AG09309 (cell line): Measurements from ENCODE around the gene NACAD.

Experiments
- DNase-seq: peaks from one replicate; pipeline ENCODE4 v3.0.0-alpha.2; 2010; ENCODE audit warnings: low read depth
- H3K4me3 ChIP-seq: 2 replicates; pipeline ENCODE4 v1.5.1; 2011; ENCODE audit warnings: mild to moderate bottlenecking, low read depth, low read length, moderate library complexity; ENCODE audit not compliant: control insufficient read depth
- TF ChIP-seq, protein P1 (sequence below): IDR thresholded peaks from 2 replicates; pipeline ENCODE4 v1.5.1; 2011; ENCODE audit warnings: mild to moderate bottlenecking, low read depth, low read length, inconsistent platforms; ENCODE audit not compliant: insufficient read depth, control insufficient read depth; ENCODE audit errors: missing control alignments

The NACAD gene

DNA sequence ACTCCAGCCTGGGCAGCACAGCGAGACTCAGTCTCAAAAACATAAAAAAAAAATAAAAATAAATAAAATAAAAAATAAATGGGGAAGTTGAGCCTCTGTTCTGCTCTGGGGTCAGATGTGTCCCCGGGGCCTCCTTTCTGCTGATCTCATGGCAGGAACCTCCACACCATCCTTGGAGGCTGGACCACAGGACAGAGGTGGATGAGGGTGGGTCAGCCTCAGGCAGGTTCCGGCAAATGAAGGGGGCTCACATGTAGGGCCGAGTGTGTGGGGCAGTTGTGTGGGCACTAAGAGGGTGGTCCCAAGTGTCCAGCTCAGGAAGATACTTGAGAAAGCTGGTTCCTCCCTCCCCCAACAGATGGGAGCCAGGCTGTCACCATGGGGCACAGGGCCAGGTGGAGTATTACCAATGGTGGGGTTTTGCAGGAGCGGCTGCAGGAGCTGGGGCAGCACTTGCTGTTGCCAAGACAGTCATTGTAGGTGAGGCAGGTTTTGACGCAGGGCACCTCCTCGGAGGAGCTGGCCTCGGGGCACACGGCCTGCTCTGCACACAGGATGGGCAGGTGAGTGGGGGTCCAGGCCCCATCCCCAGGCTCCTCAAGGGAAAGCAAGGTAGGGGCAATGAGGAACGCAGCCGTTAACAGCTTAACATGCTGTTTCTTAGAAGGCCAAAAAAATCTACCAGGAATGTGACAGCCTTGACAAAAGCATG is 36.6 kb upstream of the NACAD start:
- TF ChIP-seq, protein P1, sequence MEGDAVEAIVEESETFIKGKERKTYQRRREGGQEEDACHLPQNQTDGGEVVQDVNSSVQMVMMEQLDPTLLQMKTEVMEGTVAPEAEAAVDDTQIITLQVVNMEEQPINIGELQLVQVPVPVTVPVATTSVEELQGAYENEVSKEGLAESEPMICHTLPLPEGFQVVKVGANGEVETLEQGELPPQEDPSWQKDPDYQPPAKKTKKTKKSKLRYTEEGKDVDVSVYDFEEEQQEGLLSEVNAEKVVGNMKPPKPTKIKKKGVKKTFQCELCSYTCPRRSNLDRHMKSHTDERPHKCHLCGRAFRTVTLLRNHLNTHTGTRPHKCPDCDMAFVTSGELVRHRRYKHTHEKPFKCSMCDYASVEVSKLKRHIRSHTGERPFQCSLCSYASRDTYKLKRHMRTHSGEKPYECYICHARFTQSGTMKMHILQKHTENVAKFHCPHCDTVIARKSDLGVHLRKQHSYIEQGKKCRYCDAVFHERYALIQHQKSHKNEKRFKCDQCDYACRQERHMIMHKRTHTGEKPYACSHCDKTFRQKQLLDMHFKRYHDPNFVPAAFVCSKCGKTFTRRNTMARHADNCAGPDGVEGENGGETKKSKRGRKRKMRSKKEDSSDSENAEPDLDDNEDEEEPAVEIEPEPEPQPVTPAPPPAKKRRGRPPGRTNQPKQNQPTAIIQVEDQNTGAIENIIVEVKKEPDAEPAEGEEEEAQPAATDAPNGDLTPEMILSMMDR = no peak
- no peak for DNase-seq
- H3K4me3 ChIP-seq = no peak overlapping the region

DNA sequence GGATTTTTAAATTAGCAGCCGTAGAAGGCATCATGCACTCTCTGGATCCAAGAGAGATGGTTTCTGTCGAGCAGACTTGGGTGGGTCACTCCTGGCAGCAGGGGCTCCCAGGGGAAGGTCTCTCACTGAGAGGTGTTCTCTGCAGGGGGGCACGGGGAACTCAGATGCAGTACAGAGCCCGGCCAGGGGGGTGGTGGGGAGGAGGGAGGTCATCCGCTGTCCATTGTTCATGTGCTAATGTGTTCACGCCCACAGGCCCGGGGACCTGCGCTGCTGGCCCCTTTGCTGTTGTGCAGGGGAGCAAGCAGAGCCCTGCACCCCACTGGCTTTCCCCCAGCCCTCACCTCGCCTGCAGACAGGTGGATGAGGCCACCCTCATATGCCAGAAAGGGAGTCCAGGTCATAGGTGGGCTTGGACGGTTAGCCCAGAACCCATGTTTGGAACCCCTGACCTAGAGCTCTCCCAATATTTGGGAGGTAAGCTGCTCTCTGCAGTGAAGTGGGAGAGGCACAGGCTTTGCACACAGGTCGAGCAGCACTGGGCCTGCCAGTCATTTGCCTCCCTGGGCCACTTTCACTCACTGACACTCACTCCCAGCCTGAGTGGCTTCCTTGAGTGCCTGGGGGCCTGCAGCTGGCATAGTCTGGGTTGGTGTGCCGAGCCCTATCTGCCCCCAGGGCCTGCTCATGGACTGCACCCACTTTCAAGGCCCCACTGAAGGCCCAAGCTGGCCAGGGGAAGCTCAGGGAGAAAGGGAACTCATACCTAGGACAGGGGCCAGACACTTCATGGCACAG is 35.3 kb upstream of the NACAD start:
- DNase-seq = no peak
- H3K4me3 ChIP-seq = no peak overlapping the region
- TF ChIP-seq, protein P1 = no peak

DNA sequence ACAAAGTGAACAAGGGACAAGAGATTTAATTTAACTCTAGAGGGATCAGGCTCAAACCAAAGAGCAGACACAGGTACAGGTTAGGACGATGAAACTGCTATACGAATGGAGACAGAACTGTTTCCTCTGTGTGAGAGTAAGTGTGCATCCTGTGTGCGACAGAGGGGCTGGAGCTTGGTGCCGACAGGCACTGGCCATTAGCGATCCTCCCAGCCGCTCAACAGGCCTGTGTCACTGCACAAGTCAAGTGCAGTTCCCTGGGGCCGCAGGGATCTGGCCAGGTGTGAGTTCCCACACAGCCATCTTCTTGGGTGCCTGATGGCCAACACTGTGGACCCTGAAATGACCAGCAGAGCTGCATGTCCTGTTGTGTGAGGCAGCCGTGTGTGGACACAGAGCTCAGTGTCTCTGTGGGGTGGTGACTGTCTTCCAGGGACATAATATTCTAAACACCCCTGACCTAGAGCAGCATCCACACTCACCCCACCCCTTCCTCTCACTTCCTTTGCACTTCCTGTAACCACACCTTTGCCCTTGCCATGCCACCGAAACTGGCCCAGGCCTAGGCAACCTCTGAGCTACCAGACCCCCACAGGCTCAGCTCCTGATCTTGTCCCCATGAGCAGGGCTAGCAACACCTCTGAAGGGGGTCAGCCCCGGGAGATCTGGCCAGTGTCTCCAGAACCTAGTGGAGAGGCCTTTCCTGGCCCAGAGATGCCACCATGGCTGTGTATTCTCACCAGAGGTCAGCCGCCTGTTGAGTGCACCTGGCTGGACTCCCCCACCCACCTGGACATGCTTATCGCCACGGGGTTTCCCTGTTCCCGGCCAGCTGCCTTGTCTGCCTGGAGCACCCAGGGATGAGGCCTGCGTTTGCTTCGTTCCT is 34.4 kb upstream of the NACAD start:
- H3K4me3 ChIP-seq = no peak overlapping the region
- TF ChIP-seq, protein P1 = no peak
- no peak for DNase-seq

DNA sequence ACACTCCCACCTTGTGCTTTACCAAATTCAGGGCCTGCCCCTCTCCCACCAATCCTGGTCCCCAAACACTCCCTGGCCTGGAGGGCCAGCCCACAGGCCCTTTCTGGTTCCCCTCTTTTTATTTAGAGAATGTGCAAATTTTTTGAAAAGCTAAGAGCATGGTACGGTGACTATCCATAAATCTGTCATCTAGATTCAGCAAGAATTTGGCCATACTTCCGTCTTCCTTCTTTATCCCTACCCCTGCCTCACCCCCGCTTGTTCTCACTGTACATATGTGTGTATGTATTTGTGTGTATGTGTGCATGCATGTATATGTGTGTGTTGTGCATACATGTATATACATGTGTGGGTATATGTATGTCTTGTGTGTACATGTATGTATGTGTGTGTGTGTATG is 30.8 kb upstream of the NACAD start:
- H3K4me3 ChIP-seq = no peak overlapping the region
- TF ChIP-seq, protein P1 = no peak
- no peak for DNase-seq

DNA sequence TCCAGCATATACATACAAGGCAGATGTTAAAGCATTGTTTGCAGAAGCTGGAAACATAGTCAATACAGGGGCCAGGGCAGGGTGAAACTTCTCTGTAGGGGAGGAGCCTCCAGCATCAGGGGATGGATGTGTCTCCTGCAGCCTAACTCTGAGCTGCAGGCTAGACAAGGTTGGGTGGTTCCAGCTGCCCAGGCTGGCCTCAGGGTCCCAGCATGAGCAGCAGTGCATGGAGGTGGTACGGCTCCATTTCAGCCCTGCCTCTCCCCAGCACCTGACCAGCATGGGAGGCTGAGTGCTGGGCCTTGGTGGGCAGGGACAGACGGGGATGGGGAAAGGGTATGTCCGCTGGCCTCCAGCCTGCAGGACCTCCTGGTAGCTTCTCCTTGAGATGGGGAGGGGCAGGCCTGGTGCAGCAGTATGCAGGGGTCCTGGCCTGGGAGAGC is 30.1 kb upstream of the NACAD start:
- no peak overlapping the region for H3K4me3 ChIP-seq
- TF ChIP-seq, protein P1 = no peak
- no peak for DNase-seq

DNA sequence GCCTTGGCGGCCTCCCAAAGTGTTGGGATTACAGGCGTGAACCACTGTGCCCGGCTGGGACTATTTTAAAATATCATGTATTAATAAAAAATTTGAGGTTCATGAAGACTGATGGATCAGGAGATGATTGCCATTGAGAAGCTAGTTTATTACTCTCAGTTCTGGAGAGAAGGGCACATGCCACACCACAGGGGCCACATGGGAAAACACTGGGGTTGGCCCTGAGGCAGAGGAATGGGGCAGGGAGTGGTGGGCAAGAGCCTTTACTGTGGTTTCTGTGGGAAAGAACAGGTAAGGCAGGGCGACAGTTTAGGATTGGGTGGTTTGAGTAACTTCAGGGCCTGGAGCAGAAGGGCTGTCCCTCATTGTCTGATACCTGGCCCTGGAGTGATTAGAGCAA is 29.5 kb upstream of the NACAD start:
- TF ChIP-seq, protein P1 = no peak
- H3K4me3 ChIP-seq = no peak overlapping the region
- no peak for DNase-seq
